GM19372 (cell line): ENCODE data around the gene CD84.
"Not testable (repeated sequence)": the region's sequence is repeated elsewhere in the genome, so short reads cannot be mapped to it uniquely, and the experiment has no call there.

Experiments
- ATAC-seq: cut with Tn5 transposase; IDR thresholded peaks from one replicate; pipeline ENCODE4 v1.9.1; 2021; ENCODE audit warnings: mild to moderate bottlenecking, low read depth, moderate library complexity; ENCODE audit not compliant: unreplicated experiment

The CD84 gene

DNA sequence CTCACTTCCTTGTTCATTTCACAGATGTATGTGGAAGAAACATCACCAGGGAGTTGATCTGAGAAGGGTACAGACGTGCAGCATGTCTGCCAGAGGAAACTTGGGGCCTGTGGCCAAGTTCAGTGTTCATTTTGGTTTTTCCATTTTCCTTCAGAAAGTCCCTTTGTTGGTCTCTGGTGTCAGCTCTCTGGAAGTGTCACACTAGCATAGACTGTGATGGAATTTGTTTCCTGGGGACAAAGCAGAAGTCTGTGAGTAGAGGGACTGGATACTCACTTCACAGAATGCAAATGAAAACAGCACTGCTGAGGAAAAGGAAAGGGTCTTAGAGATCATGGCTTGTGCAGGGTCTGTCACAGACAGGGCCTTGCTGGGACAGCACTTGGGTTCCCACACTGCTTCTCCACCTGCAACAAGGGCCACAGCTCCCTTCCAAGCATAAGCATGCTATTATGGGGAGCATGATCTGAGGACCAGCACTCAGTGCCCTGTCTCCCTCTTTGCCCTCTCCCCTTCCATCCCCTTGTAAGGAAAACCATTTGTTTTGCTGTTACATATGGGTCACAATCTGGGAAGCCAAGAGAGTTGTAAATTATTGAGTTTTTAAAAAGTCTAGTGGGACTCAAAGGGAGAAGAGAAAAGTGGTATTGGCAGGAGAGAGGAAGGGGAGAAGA is 31.4 kb upstream of the CD84 start:
- no peak for ATAC-seq

GRCh38 chr1:160608941-160609340 is 29.6 kb upstream of the CD84 start:
- no peak for ATAC-seq

GRCh38 chr1:160608514-160608913 is 29.2 kb upstream of the CD84 start:
- no peak for ATAC-seq

DNA sequence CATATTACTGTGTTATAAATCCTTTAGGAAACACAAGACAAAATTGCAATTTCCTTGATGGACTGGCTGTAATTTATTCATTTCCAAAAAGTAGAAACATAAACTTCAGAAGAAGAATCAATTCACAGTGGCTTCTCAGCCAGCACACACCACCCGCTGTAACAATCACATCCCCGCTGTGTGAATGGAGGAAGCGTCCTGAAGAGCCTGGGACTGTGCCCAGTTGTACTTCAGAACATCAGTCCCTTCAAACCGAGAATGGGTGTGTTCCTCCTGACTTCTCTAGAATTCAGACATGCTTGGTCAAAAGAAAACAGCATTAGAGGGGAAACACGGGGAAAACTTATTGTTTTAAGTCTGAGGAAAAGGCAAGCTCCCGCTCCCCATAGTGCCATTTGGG is 28.8 kb upstream of the CD84 start:
- ATAC-seq: no peak

GRCh38 chr1:160607672-160608032 is 28.4 kb upstream of the CD84 start:
- no peak for ATAC-seq

DNA sequence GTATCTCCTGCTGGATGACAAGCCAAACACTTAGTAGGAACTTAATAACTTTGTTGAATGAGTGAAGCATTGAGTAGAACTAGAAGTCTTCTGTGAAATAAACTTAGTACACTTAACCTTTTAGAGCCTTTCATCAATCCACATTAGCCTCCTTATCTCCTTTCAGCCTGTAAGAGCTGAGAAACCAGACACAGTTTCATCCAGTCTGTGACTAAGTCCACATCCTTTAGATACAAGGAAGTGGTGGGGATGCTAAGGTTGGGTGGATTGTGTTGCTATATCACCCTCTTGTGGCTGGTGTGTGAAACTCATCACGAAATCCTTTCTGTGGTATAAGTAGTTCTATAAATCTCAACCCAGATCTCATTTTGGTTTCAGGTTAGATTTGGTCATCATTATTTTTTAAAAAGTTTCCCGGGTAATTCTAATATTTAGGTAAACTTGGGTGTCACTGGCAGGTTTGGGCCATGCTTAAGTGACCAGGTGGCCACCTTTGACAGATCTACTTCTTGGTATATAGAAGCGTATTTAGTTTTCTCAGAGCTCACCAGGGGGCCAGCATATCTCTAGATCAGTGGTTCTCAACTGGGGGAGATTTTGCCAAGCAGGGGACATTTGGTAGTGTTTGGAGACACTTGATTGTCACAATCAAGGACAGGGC is 27.8 kb upstream of the CD84 start:
- ATAC-seq: peak; percentile 66

DNA sequence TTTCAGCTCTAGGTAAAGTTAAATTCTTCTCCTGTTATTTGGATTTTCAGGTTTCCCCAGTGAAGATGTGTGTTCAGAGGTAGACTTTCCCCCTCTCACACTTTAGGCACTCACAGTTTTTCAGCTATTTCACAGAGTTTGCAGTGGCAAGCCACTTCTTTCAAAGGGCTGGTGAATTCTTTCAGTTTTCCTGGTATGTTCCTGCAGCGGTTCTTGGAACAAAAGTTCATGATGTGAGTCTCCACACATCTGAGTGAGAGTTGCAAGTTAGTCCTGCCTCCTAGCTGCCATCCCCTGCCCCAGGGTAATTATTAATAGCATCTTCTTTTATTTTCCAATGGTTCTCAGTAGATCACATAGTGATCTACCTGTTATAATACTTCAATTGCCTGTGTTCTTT is 27.3 kb upstream of the CD84 start:
- peak; percentile 10 for ATAC-seq

DNA sequence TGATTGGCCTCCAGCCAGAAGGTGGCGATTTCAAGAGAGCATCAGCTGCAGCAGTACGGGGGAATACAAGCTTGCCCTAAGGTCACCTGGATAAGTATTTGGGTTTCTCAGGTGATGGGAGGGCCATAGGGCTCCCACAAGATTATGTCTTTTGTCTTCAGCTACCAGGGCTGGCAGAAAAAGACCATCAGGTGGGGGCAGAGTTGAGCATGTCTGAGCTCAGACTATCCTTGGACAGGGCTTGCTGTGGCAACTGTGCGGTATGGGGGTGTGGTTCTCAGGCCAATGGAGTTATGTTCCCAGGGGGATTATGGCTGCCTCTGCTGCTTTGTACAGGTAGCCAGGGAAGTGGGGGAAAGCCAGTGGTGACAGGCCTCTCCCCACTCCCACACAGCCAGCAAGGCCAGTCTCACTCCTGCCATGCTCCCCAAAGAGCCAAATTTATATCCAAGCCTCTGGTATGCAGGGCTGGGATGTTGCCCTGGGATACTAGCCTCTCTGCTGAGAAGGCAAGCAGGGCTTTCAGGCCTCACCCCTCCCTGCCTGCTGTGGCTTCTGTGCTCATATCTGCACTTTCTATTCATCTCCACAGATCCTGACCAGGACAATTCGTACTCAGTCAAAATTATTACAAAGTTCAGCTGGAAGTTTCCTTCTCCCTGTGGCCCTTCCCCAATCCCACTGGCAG is 26.6 kb upstream of the CD84 start:
- ATAC-seq: no peak

DNA sequence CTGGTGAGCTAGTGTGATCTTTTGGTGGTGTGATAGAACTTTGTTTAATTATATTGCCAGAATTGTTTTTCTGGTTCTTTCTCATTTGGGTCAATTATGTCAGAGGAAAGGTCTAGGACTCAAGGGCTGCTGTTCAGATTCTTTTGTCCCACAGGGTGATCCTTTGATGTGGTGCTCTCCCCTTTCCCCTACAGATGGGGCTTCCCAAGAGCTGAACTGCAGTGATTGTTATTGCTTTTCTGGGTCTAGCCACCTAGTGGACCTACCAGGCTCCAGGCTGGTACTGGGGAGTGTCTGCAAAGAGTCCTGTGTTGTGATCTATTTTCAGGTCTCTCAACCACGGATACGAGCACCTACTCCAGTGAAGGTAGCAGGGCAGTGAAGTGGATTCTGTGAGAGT is 25.9 kb upstream of the CD84 start:
- ATAC-seq: no peak

DNA sequence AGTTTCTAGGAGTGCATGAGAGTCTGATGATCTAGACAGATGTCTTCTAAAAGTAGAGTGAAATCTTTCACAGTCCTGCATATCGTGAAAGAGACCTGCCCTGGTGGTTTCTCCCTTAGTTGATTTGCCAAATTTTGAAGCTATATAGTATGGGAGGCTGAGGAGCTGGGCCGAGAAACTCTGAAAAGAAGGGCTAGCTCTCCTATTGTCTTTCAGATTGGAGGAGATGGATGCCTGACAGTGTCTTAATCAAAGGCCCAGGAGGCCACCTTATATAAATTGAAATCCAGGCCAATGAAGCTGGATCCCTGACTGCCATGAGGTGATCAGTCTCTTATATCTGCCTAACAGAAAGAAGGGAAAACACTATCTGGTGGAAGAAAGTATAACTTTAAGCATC is 18.4 kb upstream of the CD84 start:
- no peak for ATAC-seq

- ATAC-seq: no peak
Measured at GRCh38 chr1:160597051-160597450, 17.8 kb upstream of the CD84 start.

DNA sequence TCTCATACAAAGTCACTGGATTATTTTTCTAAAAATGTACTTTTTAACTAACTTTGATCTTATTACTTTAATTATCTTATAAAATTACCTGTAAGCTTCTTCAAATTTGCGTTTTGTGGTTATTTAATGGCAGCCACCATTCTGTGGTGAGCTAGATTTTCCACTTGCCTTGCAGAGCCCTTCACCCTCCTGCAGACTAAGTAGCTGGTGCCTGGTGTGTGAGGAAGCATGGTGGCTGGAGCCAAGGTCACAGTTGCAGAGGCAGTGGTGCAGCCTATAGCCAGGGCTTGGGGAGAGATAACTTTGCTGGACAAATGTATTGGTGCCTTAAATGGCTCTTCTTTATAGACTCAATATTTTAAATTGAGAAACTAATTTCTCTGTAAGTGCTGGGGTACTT is 11.2 kb upstream of the CD84 start:
- ATAC-seq: no peak

GRCh38 chr1:160588468-160588867 is 9.2 kb upstream of the CD84 start:
- no peak for ATAC-seq

DNA sequence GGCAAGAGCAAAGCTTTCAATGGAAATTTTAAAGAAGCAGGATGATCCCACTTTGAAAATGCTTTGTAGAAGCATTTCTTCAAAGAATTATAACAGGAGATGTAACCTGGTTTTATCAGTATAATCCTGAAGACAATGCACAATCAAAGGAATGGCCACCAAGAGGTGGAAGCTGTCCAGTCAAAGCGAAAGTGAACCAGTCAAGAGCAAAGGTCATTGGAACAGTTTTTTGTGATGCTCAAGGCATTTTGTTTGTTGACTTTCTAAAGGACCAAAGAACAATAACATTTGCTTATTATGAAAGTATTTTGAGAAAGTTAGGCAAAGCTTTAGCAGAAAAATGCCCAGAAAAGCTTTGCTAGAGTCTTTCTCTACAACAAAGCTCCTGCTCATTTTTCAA is 5.5 kb upstream of the CD84 start:
- no peak for ATAC-seq

DNA sequence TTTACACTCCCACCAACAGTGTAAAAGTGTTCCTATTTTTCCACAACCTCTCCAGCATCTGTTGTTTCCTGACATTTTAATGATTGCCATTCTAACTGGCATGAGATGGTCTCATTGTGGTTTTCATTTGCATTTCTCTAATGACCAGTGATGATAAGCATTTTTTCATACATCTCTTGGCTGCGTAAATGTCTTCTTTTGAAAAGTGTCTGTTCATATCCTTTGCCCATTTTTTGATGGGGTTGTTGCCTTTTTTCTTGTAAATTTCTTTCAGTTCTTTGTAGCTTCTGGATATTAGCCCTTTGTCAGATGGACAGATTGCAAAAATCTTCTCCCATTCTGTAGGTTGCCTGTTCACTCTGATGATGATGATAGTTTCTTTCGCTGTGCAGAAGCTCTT is 3.7 kb upstream of the CD84 start:
- not testable (repeated sequence) for ATAC-seq

- ATAC-seq: no peak
Measured at GRCh38 chr1:160581961-160582360, 2.7 kb upstream of the CD84 start.

DNA sequence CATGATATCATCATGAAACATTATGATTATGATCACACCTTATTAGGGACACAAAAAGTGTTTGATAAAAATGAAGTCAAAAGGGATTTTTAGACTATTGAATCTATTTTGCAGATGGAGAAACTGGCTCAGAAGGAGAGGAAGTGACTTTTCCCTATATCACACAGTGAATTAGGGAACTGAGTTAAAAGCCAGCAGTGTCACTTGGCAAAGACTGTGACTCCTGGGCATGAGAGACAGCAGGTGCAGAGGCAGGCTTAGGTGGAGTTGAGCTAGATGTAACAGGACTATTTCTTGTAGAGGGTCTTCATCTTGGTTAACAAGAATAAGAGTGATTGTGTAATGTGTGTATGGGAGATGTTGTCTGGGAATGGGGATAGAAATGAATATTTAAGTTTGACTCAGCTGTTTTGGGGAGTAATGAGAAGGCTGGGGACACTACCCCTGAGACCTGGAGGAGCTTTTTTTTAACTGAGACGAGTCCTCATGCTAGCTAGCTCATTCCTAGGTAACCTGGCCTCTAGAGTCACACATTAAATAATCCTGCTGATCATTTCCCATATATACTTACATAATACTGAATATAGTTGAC is 1.0 kb upstream of the CD84 start:
- no peak for ATAC-seq

DNA sequence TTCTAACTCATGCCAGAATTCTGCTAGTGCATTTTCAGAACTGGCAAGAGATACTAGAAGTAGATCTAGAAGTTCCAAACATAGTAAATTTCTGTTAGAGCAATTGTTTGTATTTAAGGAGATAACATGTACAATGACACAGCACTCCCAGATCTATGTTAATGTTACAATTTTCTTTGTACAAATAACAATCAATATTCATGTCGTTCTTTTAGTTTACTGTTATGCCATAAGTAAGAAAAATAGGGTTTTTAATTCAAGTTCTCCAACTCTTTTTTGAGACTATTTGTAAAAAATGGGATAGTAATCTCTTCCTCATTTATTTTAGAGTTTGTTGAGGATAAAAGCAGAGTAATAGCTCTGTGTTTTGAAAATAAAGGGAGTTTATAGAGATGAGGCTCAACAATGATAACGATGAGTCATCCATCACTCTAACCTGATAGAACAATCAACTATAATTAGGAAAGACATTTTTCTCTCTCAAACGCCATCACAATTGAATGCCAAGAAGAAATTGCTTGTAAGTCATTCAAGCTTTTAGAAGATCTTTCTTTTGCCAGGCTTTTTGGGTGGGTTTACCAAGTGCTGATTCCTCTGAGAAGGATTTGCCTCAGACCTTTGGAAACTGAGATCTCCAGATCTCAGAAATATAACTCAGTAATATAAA is 638 bp downstream of the CD84 start:
- no peak for ATAC-seq

DNA sequence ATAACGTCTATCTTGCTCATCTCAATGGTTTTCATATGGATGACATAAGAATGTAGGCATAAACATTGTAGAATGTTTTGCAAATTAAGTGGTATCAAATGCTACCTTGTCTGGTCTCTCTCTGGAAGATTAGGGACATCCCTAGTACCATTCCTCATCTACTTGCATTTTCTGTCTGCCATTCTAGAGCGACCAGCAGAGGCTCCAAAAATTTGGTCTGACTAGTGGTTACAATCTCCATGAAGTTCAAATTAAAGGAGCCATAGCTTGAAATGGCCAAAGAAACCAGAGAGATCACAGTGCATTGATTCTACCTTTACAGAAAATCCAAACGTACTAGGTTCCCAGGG is 1.1 kb downstream of the CD84 start:
- no peak for ATAC-seq

- ATAC-seq: no peak
Measured at GRCh38 chr1:160577671-160578070, 1.6 kb downstream of the CD84 start.

DNA sequence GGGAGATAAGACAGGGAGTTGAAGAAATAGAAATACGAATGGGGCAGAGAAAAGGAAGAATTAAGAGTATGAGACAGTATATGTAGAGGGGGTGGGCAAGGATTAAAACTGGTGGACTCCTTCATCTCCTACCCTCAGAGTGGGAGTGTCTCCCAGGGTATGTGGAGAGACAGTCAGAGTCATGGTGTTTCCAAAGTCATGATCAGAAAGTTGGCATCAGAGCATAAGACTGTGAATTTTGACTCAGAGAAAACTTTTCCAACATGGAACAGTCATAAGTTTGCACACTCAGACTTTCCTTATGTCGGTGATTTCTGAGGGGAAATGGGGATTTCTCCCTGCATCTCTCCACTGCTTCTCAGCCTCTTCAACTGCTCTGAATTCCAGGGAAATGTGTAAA is 2.4 kb downstream of the CD84 start:
- ATAC-seq: no peak
